A375 (cell line): ENCODE data around the gene TAF8. TPM values are rescaled to one million over a fixed set of nuclear protein-coding genes. Genes with fewer than 3 reads are reported as not detected.

Experiments used
- small RNA-seq: library from RNA; depleted of rRNA; stranded (forward); fragments of <200 nt; gene quantifications from one replicate; pipeline ENCODE3, GENCODE V24; 2014
- total RNA-seq: library from RNA; depleted of rRNA; stranded (reverse); fragments of >200 nt; shearing (Covaris generic); gene quantifications from 2 replicates; pipeline ENCODE4 v1.2.3, GENCODE V29; 2014; rRNA removed

The TAF8 gene
- 20.0 and 31.9 TPM in 2 replicates for total RNA-seq

GRCh38 chr6:42050297-42051267, at the start of gene TAF8:
TSS of gene TAF8 (plus strand) at chr6:42050524. CDS start at chr6:42050542, 18 bp downstream.

Small RNA genes within 50 kb of the gene (small RNA-seq; reads per million reads assigned to genes)
- not detected for gene RNU6-761P

Other genes starting within 250 kb of the TAF8 start
- 1.2 and 1.8 TPM in 2 replicates for gene USP49, start 155.1 kb upstream of the TAF8 start, total RNA-seq
- gene MED20, start 129.4 kb upstream of the TAF8 start, total RNA-seq = 13.8 and 16.7 TPM in 2 replicates
- gene BYSL, start 129.0 kb upstream of the TAF8 start, total RNA-seq = 39.5 and 45.9 TPM in 2 replicates
- 21.5 and 28.5 TPM in 2 replicates for gene CCND3, start 108.7 kb upstream of the TAF8 start, total RNA-seq
- not detected in 2 replicates for gene C6orf132, start 92.1 kb downstream of the TAF8 start, total RNA-seq
- not detected in 2 replicates for gene GUCA1A, start 122.8 kb downstream of the TAF8 start, total RNA-seq
- not detected in 2 replicates for gene GUCA1B, start 144.4 kb downstream of the TAF8 start, total RNA-seq
- gene MRPS10, start 167.3 kb downstream of the TAF8 start, total RNA-seq = 33.8 and 34.8 TPM in 2 replicates